Central memory CD8-positive, alpha-beta T cell (primary cell): ENCODE measurements around the gene HOXA2.

ENCODE experiments used
- ATAC-seq: fragments of 150-1000 bp; cut with Tn5 transposase; replicated peaks from 2 replicates; pipeline ENCODE4 v1.10.0; 2022; ENCODE audit warnings: mild to moderate bottlenecking, moderate FRiP score, moderate number of reproducible peaks; ENCODE audit not compliant: poor library complexity, severe bottlenecking; ENCODE audit errors: extremely low read depth
- DNase-seq, 2 donors: peaks; one replicate each; pipeline ENCODE4 v3.0.0; 2021; ENCODE audit warnings: low spot score in 2 of 2
- H3K27ac Mint-ChIP-seq: one replicate; pipeline ENCODE4 v1.8.0; 2022; ENCODE audit warnings: low read depth, mild to moderate bottlenecking, moderate library complexity, mixed read lengths
- H3K27me3 Mint-ChIP-seq: one replicate; pipeline ENCODE4 v1.8.0; 2022; ENCODE audit warnings: mixed read lengths
- H3K36me3 Mint-ChIP-seq: one replicate; pipeline ENCODE4 v1.8.0; 2022; ENCODE audit warnings: mild to moderate bottlenecking, moderate library complexity, mixed read lengths; ENCODE audit not compliant: insufficient read depth
- H3K4me1 Mint-ChIP-seq: one replicate; pipeline ENCODE4 v1.8.0; 2022; ENCODE audit warnings: mixed read lengths
- H3K4me3 Mint-ChIP-seq: one replicate; pipeline ENCODE4 v1.8.0; 2022; ENCODE audit warnings: mild to moderate bottlenecking, moderate library complexity, mixed read lengths
- H3K9me3 Mint-ChIP-seq: one replicate; pipeline ENCODE4 v1.8.0; 2022; ENCODE audit warnings: mixed read lengths

Gene HOXA2

GRCh38 chr7:27126596-27127327 is 24.3 kb upstream of the HOXA2 start:
- Mint-ChIP-seq H3K9me3 (no peaks in the 10 kb centered on the region), H3K27me3 (peaks cover 60% of the 10 kb centered on the region), H3K27ac (no peak overlapping the region), H3K4me3 (no peak overlapping the region), H3K36me3 (no peaks in the 10 kb centered on the region), H3K4me1 (no peaks in the 10 kb centered on the region)
- ATAC-seq (no peak), DNase-seq (no peak)

- no peak overlapping the region for H3K27ac Mint-ChIP-seq
- no peak overlapping the region for H3K4me3 Mint-ChIP-seq
- no peaks in the 10 kb centered on the region for H3K9me3 Mint-ChIP-seq
- no peak for ATAC-seq
- no peaks in the 10 kb centered on the region for H3K36me3 Mint-ChIP-seq
- H3K4me1 Mint-ChIP-seq = no peaks in the 10 kb centered on the region
- no peak for DNase-seq
- H3K27me3 Mint-ChIP-seq = peaks cover 60% of the 10 kb centered on the region
Observed at GRCh38 chr7:27125986-27126394, 23.5 kb upstream of the HOXA2 start.

DNA sequence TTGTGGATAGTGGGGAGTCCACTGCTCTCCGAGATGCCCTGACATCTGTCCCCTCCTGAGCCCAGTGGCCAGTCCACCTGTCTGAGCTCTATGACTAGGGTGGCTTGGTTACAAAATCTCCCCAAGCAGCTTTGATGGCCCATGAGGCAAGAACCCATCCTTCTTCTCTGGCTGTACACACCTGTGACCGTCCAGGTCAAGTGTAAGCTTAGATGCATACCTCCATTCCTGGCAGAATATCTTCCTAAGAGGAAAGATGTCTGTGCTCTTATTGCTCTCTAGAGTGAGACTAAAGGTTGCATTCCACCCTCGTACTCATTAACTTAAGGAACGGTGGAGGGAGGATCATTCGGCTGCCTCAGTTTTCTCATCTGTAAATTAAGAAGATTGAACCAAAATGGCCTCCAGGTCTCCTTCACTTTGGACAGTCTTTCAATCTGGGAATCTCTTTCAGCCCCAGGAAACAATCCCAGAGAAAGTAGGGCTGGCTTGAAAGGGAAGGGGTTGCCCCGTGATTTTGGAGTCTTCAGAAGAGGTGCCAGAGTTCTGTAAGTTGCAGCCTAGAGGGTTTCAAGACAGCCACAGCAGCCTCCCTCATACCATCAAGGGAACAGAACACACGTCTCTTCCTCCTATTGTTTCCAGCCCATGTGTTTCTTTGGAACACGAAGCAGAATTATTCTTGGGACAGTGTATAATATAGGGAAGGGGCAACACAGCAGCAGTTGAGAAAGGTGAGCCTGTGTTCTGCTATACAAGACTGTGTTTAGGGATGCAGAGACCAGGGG is 22.6 kb upstream of the HOXA2 start:
- Mint-ChIP-seq H3K27ac (no peak overlapping the region), H3K4me1 (no peaks in the 10 kb centered on the region), H3K27me3 (peaks cover 60% of the 10 kb centered on the region), H3K36me3 (no peaks in the 10 kb centered on the region), H3K4me3 (no peak overlapping the region), H3K9me3 (no peaks in the 10 kb centered on the region)
- DNase-seq (no peak), ATAC-seq (no peak)

DNA sequence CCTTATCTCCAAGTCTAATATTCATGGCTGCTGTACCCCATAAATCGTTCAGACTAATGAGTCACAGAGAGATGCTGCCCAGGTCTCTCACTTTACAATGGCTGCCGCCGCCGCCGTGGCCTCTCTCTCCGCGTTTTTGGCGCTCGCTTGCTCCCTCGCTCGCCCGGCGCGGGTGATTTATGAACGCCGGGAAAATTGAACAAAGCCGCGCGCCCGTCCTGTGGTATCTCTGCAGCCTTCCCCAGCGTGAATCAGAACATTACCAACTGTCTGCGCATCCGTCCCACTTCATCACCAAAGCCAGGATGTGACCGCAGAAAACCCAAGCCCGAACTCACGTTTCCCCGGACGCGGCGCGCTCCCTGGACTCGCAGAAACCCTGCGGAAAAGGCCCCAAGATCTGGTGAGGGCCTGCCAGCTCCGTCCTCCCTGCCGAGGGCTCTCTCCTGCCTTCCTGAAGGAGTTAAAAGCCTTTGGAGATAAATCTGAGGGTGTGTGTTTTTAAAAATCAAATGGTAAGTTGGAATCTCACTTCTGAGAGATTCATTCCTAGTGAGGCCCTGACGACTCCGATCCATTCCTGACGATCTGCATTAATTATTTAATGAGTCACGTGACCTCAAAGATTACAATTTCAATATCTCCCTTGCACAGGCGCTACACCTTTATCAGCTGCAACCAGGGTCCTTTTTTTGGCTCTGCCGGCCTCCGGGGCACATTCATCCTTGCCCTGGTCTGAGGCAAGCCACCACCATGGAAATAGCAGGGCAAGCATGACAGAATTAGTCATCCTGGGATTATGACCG is 21.8 kb upstream of the HOXA2 start:
- DNase-seq (no peak), ATAC-seq (no peak)
- Mint-ChIP-seq H3K36me3 (no peaks in the 10 kb centered on the region), H3K4me3 (no peak overlapping the region), H3K27me3 (peaks cover 58% of the 10 kb centered on the region), H3K9me3 (no peaks in the 10 kb centered on the region), H3K4me1 (no peaks in the 10 kb centered on the region), H3K27ac (no peak overlapping the region)

DNA sequence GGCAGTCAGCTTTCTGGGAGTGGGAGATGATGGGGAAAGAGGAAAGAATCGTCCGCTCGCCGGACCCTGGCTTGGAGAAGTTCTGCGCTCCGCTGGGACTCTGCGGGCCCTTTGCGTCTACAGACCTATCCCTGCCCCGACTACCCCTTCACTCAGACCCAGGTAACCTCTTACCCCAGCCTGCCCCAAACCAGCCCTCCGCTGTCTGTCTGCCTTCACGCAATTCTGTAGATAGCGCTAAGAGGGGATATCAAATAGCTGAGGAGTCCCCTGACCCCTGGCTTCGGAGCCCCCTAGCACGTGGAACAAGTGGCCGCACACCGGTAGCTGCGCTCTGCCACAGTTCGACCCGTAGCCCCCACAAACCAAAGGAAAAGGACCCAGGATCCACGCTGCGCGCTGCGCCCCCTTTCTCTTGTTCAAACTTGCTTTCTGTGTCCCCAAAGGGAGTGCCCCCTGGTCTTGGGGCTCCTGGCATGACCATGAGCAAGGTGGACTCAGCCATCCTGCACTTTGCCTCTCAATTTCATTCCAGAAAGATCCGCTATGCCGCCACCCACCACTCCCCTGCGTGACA is 21.1 kb upstream of the HOXA2 start:
- no peak overlapping the region for H3K27ac Mint-ChIP-seq
- H3K4me3 Mint-ChIP-seq = no peak overlapping the region
- DNase-seq = no peak
- peaks cover 51% of the 10 kb centered on the region for H3K27me3 Mint-ChIP-seq
- H3K36me3 Mint-ChIP-seq = no peaks in the 10 kb centered on the region
- no peak for ATAC-seq
- H3K9me3 Mint-ChIP-seq = no peaks in the 10 kb centered on the region
- H3K4me1 Mint-ChIP-seq = no peaks in the 10 kb centered on the region

GRCh38 chr7:27123007-27123476 is 20.6 kb upstream of the HOXA2 start:
- Mint-ChIP-seq H3K9me3 (no peaks in the 10 kb centered on the region), H3K27ac (no peak overlapping the region), H3K4me1 (no peaks in the 10 kb centered on the region), H3K27me3 (peaks cover 48% of the 10 kb centered on the region), H3K4me3 (no peak overlapping the region), H3K36me3 (no peaks in the 10 kb centered on the region)
- no peak for ATAC-seq
- DNase-seq = no peak

DNA sequence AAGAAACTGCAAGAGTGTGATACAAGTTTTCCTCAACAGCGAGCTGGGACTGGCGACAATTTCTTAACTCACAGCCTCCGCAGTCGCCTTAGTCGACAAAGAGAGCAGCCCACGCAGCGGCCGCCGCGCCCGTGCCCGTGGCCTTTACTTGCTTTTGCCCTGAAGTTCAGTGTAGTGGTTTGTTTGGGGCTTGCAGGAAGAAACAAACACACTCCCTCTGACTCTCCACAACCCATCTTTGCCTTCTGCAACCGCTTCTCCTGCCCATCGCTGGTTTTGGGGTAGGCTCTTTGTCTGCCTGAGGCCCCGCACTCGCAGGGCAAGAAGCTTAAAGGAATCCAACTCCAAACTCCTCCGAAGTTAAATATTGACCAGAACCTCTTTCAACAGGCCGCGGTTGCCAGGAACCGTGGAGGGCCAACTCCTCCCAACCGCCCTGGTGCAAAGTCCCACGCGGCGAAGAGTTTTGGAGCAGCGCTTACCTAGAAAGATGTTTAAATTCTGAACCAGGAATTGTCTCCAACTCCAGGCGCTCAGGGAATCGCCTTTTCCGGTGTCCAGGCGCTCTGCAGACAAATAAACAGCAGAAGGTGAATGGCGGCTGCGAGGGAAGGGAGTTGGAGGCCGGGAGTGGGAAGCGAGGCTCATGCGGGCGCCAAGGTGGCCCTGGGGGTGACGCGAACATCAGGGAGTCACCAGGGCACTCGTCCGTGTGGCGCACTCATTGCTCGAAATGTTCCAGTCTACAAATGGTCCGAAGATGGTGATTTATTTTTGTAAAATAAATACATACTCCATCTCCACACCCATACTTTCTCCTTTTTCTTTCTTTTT is 19.8 kb upstream of the HOXA2 start:
- ATAC-seq = no peak
- DNase-seq = no peak
- Mint-ChIP-seq H3K27me3 (peaks cover 48% of the 10 kb centered on the region), H3K9me3 (no peaks in the 10 kb centered on the region), H3K36me3 (no peaks in the 10 kb centered on the region), H3K4me1 (no peaks in the 10 kb centered on the region), H3K27ac (no peak overlapping the region), H3K4me3 (no peak overlapping the region)

DNA sequence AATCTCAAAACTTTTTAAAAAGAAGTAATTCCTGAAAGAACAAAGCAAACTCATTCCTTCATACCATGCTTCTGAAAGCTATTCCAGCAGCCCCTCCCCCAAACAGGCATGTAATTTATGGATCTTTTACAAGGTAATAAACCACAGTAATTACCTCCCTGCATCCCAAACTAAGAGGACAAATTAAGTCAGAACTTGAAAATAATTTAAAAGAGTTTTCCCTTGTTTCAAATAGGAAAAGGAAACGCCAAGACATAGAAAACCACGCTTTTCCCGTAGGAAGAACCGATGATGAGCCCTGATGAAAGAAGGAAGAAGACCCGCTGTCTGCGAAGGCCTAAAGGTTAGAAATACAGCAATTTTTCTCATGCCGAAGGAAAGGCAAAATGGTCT is 19.2 kb upstream of the HOXA2 start:
- Mint-ChIP-seq H3K27me3 (peaks cover 46% of the 10 kb centered on the region), H3K4me1 (no peaks in the 10 kb centered on the region), H3K27ac (no peak overlapping the region), H3K9me3 (no peaks in the 10 kb centered on the region), H3K4me3 (no peak overlapping the region), H3K36me3 (no peaks in the 10 kb centered on the region)
- no peak for DNase-seq
- ATAC-seq = no peak

DNA sequence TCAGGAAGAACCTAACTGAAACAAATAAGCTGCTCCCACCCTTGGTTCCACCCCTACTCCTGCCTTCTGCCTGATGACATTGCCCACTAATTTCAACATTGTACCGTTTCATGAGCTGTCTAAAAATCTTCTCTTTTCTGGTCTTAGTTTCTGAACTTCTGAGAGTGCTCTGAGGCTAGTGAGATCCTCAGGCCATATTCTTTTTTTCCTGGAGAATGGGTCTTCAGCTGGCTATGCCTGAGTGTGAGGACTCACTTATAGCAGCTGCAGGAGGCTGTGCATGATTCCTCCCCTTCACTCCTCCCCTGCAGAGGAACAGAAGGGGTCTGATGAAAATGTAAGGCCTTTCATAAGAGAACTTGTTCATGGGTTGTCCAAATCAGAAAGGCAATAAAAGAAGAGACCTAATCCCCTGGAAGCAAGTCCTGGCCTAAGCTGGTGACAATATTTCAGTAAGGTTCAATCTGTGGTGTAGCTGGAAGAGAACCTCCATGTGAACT is 17.0 kb upstream of the HOXA2 start:
- no peak for DNase-seq
- no peaks in the 10 kb centered on the region for H3K4me1 Mint-ChIP-seq
- no peaks in the 10 kb centered on the region for H3K36me3 Mint-ChIP-seq
- H3K9me3 Mint-ChIP-seq = no peaks in the 10 kb centered on the region
- H3K27ac Mint-ChIP-seq = no peak overlapping the region
- peaks cover 24% of the 10 kb centered on the region for H3K27me3 Mint-ChIP-seq
- ATAC-seq = no peak
- no peak overlapping the region for H3K4me3 Mint-ChIP-seq

- Mint-ChIP-seq H3K27me3 (peaks cover 15% of the 10 kb centered on the region), H3K9me3 (no peaks in the 10 kb centered on the region), H3K27ac (no peak overlapping the region), H3K36me3 (no peaks in the 10 kb centered on the region), H3K4me1 (no peaks in the 10 kb centered on the region), H3K4me3 (no peak overlapping the region)
- no peak for ATAC-seq
- no peak for DNase-seq
Observed at GRCh38 chr7:27118580-27118979, 16.1 kb upstream of the HOXA2 start.

GRCh38 chr7:27117887-27118491 is 15.5 kb upstream of the HOXA2 start:
- no peaks in the 10 kb centered on the region for H3K9me3 Mint-ChIP-seq
- no peaks in the 10 kb centered on the region for H3K4me1 Mint-ChIP-seq
- no peak overlapping the region for H3K4me3 Mint-ChIP-seq
- DNase-seq (no peak), ATAC-seq (no peak)
- H3K36me3 Mint-ChIP-seq = no peaks in the 10 kb centered on the region
- H3K27ac Mint-ChIP-seq = no peak overlapping the region
- H3K27me3 Mint-ChIP-seq = peaks cover 14% of the 10 kb centered on the region
